Suprapubic skin (tissue), 4 donors: ENCODE results near the gene CILP.

Source experiments
- POLR2A ChIP-seq, 2 donors: fragments of 450-650 bp; IDR thresholded peaks; one replicate each; pipeline ENCODE4 v1.6.1; 2017; ENCODE audit warnings: antibody characterized with exemption in 2 of 2, mild to moderate bottlenecking in 2 of 2, moderate library complexity in 2 of 2
- POLR2AphosphoS5 ChIP-seq, 3 donors: sonication (generic); formaldehyde crosslinking; IDR thresholded peaks; one replicate each; pipeline ENCODE4 v1.6.1; 2017; ENCODE audit warnings: antibody characterized with exemption in 3 of 3
- TF ChIP-seq, protein P1 (sequence below), 2 donors: fragments of 200-600 bp in 1 of 2; fragments of 450-650 bp in 1 of 2; sonication (generic) in 1 of 2; IDR thresholded peaks; one replicate each; pipeline ENCODE4 v1.5.1; 2016 to 2019; ENCODE audit warnings: antibody characterized with exemption in 2 of 2, mild to moderate bottlenecking in 1 of 2, moderate library complexity in 1 of 2

DNA sequence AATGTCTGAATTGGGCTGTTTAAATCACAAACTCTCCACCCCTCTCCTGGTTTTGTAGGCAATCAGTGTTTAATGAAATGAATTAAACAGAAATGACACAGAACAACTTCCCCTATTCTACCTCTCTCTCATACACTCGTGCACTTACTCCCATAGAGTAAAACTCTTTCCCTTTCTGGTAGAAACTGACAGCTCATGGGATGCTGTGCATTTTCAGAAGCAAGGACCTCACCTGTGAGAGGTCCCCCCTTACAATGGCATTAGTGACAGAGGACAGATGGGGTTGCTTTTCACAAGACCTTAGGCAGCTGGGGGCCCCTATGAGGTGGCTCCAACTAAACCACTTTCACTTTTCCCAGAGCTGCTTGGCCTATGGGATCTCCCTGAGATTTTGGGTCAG is 43.5 kb upstream of the CILP start:
- TF ChIP-seq, protein P1, sequence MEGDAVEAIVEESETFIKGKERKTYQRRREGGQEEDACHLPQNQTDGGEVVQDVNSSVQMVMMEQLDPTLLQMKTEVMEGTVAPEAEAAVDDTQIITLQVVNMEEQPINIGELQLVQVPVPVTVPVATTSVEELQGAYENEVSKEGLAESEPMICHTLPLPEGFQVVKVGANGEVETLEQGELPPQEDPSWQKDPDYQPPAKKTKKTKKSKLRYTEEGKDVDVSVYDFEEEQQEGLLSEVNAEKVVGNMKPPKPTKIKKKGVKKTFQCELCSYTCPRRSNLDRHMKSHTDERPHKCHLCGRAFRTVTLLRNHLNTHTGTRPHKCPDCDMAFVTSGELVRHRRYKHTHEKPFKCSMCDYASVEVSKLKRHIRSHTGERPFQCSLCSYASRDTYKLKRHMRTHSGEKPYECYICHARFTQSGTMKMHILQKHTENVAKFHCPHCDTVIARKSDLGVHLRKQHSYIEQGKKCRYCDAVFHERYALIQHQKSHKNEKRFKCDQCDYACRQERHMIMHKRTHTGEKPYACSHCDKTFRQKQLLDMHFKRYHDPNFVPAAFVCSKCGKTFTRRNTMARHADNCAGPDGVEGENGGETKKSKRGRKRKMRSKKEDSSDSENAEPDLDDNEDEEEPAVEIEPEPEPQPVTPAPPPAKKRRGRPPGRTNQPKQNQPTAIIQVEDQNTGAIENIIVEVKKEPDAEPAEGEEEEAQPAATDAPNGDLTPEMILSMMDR (IDR thresholded peaks at IDR 0.05) = no peak
- TF ChIP-seq POLR2AphosphoS5 (IDR thresholded peaks at IDR 0.05) (no peak), POLR2A (IDR thresholded peaks at IDR 0.05) (no peak)
